ENCODE results near the gene RAD18.

RAD18 gene

DNA sequence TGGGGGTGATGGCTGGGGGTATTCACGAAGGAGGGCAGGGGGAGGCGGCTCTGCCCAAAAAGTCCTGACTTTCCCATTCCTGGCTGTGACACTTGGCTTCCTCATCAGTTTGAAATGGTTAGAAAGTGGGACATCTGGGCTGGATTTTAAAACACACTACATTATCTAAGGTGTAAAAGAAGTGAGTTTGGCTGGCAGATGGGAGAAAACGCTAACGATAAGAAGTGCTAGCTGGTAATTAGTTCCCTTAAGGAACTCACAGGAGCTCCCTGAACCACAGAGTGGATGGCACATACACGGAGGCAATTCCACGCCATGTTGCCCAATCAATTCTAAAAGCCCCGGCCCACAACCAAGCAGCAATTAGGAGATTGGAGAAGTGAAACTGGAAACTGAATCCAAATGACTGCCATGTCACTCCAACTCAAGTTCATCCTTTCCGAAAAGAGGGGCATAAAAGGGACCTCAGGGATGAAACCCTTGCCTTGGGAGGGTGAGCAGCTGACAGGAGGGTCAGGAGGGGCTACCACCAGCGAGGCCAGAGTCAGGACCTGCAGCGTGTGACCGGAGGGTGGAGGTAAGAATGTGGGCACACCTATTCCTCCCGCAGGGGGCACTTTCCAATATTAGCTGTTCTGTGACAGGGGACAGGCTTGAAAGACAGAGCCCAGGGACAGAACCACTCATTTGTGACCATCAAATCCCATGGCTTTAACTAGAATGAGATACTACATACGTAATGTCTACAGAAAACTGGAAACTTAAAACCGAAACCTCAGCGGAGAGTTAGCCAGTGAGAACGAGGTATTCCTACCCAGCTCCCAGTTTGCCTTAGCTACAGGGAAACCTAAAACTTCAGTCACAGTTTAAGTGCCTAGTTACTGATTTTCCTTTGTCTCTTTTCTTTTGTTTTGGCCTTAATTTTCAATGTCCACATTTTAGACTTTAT lies 98.6 kb downstream of the RAD18 start:
- peak overlapping the region; percentile 50 for H3K4me3 ChIP-seq (ENCODE audit: low read depth, low read length)
- TF ChIP-seq, protein P1, sequence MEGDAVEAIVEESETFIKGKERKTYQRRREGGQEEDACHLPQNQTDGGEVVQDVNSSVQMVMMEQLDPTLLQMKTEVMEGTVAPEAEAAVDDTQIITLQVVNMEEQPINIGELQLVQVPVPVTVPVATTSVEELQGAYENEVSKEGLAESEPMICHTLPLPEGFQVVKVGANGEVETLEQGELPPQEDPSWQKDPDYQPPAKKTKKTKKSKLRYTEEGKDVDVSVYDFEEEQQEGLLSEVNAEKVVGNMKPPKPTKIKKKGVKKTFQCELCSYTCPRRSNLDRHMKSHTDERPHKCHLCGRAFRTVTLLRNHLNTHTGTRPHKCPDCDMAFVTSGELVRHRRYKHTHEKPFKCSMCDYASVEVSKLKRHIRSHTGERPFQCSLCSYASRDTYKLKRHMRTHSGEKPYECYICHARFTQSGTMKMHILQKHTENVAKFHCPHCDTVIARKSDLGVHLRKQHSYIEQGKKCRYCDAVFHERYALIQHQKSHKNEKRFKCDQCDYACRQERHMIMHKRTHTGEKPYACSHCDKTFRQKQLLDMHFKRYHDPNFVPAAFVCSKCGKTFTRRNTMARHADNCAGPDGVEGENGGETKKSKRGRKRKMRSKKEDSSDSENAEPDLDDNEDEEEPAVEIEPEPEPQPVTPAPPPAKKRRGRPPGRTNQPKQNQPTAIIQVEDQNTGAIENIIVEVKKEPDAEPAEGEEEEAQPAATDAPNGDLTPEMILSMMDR (IDR thresholded peaks at IDR 0.05) = no peak
- no peaks in the 10 kb centered on the region for H3K9me3 ChIP-seq (ENCODE audit: control insufficient read depth, low read length)
- H2AFZ ChIP-seq = no peak overlapping the region
- H3K27me3 ChIP-seq (ENCODE audit: control insufficient read depth, insufficient read depth, low read length) = no peaks in the 10 kb centered on the region
- no peak overlapping the region for H3K9ac ChIP-seq
- H3K79me2 ChIP-seq = no peaks in the 10 kb centered on the region
- H3K4me1 ChIP-seq = no peaks in the 10 kb centered on the region
- H3K4me2 ChIP-seq (ENCODE audit: low read length) = peak overlapping the region; percentile 47
- no peaks in the 10 kb centered on the region for H3K36me3 ChIP-seq (ENCODE audit: control insufficient read depth, insufficient read depth, low read length)
- H3K27ac ChIP-seq = no peak overlapping the region

DNA sequence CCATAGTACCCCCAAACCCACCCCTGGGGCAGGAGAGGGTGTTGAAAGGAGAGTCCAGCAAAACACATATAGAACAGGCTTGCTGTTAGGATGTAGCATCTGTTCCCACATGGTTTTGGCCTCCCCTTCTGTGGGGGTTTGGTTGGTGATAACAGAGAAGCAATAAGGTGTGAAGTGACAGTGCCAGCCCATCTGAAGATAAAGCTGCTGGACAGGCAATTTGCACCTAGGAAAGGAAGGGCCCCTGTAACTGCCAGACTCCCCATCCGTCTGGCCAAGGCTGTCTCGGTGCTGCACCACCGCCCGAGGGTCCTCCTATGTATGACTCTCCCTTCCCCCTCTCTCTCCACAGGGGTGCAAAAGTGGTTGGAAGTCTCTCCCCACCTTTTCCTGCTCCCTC lies 99.4 kb downstream of the RAD18 start:
- Histone ChIP-seq H3K27ac (no peak overlapping the region), H3K4me3 (ENCODE audit: low read depth, low read length) (no peak overlapping the region), H3K4me1 (no peaks in the 10 kb centered on the region), H2AFZ (no peak overlapping the region), H3K9ac (no peak overlapping the region), H3K79me2 (no peaks in the 10 kb centered on the region), H3K27me3 (ENCODE audit: control insufficient read depth, insufficient read depth, low read length) (no peaks in the 10 kb centered on the region), H3K9me3 (ENCODE audit: control insufficient read depth, low read length) (no peaks in the 10 kb centered on the region), H3K36me3 (ENCODE audit: control insufficient read depth, insufficient read depth, low read length) (no peaks in the 10 kb centered on the region), H3K4me2 (ENCODE audit: low read length) (no peak overlapping the region)
- TF ChIP-seq, protein P1 (IDR thresholded peaks at IDR 0.05) = no peak

DNA sequence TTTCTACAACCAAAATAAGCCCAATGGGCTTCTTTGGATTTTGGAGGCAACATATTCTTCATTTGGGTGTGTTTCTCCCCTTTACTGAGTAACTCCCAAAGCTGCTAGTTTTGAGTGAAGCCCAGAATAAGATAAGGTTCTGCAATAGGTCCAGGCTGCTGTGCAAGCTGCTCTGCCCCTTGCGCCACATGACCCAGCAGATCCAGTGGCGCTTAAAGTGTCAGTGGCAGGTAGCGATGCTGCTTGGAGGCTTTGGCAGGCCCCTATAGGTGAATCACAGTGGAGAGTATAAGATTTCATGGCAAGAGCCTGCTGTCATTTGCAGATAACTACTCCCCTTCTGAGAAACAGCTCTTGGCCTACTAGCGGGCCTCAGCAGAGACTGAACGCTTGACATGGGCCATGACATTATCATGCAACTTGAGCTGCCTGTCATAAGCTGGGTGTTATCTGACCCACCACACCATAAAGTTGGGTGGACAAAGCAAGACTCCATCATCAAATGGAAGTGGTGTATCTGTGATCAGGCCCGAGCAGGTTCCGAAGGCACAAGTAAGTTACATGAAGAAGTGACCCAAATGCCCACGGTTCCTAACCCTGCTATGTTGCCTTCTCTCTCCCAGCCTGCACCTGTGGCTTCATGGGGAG lies 105.4 kb downstream of the RAD18 start:
- H3K4me3 ChIP-seq (ENCODE audit: low read depth, low read length) = no peak overlapping the region
- TF ChIP-seq, protein P1 (IDR thresholded peaks at IDR 0.05) = no peak
- H3K9me3 ChIP-seq (ENCODE audit: control insufficient read depth, low read length) = no peaks in the 10 kb centered on the region
- H3K27me3 ChIP-seq (ENCODE audit: control insufficient read depth, insufficient read depth, low read length) = no peaks in the 10 kb centered on the region
- no peaks in the 10 kb centered on the region for H3K79me2 ChIP-seq
- no peak overlapping the region for H3K9ac ChIP-seq
- H2AFZ ChIP-seq = no peak overlapping the region
- H3K4me1 ChIP-seq = no peaks in the 10 kb centered on the region
- H3K36me3 ChIP-seq (ENCODE audit: control insufficient read depth, insufficient read depth, low read length) = no peaks in the 10 kb centered on the region
- H3K27ac ChIP-seq = no peak overlapping the region
- no peak overlapping the region for H3K4me2 ChIP-seq (ENCODE audit: low read length)

DNA sequence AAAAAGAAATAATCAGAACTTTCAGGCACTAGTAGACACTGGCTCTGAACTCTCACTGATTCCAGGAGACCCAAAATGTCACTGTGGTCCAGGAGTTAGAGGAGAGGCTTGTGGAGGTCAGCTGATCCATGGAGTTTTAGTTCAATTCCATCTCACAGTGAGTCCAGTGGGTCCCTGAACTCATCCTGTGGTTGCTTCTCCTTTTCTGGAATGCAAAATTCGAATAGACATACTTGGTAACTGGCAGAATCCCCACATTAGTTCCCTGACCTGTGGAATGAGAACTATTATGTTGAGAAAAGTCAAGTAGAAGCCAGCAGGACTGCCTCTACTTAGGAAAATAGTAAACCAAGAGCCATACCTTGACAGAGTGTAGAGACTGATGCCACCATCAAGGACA lies 106.6 kb downstream of the RAD18 start:
- Histone ChIP-seq H2AFZ (no peak overlapping the region), H3K4me3 (ENCODE audit: low read depth, low read length) (no peak overlapping the region), H3K27me3 (ENCODE audit: control insufficient read depth, insufficient read depth, low read length) (no peaks in the 10 kb centered on the region), H3K9ac (no peak overlapping the region), H3K4me1 (no peaks in the 10 kb centered on the region), H3K79me2 (no peaks in the 10 kb centered on the region), H3K4me2 (ENCODE audit: low read length) (no peak overlapping the region), H3K9me3 (ENCODE audit: control insufficient read depth, low read length) (no peaks in the 10 kb centered on the region), H3K27ac (no peak overlapping the region), H3K36me3 (ENCODE audit: control insufficient read depth, insufficient read depth, low read length) (no peaks in the 10 kb centered on the region)
- TF ChIP-seq, protein P1 (IDR thresholded peaks at IDR 0.05) = no peak

All from parathyroid adenoma (tissue), 2 donors.